HEK293 (cell line): ENCODE data around the gene CALB2.

Source experiments
- BCL6B ChIP-seq: fragments of 450-650 bp; formaldehyde crosslinking; IDR thresholded peaks from 2 replicates; pipeline ENCODE4 v1.5.1; 2017; ENCODE audit warnings: missing biosample characterization, missing genetic modification characterization
- CTCF ChIP-seq: fragments of 450-650 bp; formaldehyde crosslinking; IDR thresholded peaks from 2 replicates; pipeline ENCODE4 v1.5.1; 2016; ENCODE audit warnings: missing biosample characterization, missing genetic modification characterization
- HOXD13 ChIP-seq: sonication (generic); formaldehyde crosslinking; IDR thresholded peaks from 2 replicates; pipeline ENCODE4 v1.8.0; 2022; ENCODE audit warnings: missing genetic modification reagents, borderline replicate concordance
- PBX3 ChIP-seq: sonication (generic); formaldehyde crosslinking; IDR thresholded peaks from 2 replicates; pipeline ENCODE4 v1.8.1; 2022; ENCODE audit warnings: mild to moderate bottlenecking, moderate library complexity, missing genetic modification reagents
- PRDM6 ChIP-seq: fragments of 450-650 bp; formaldehyde crosslinking; IDR thresholded peaks from 2 replicates; pipeline ENCODE4 v1.5.1; 2017; ENCODE audit warnings: missing biosample characterization, missing genetic modification characterization
- TCF7L2 ChIP-seq: IDR thresholded peaks from 2 replicates; pipeline ENCODE4 v1.6.1; 2011; ENCODE audit warnings: low read depth, mild to moderate bottlenecking, inconsistent platforms, low read length, moderate library complexity, borderline replicate concordance
- ZNF140 ChIP-seq: fragments of 450-650 bp; formaldehyde crosslinking; IDR thresholded peaks from 2 replicates; pipeline ENCODE4 v1.5.1; 2016; ENCODE audit warnings: missing biosample characterization, missing genetic modification characterization
- ZNF704 ChIP-seq: fragments of 450-650 bp; formaldehyde crosslinking; IDR thresholded peaks from 2 replicates; pipeline ENCODE4 v1.5.1; 2016; ENCODE audit warnings: missing biosample characterization, missing genetic modification characterization
- ZNF747 ChIP-seq: fragments of 450-650 bp; formaldehyde crosslinking; IDR thresholded peaks from 2 replicates; pipeline ENCODE4 v1.5.1; 2016; ENCODE audit warnings: missing biosample characterization, missing genetic modification characterization

- TF ChIP-seq PRDM6 (tag by site-specific recombination) (no peak), TCF7L2 (no peak), BCL6B (tag by site-specific recombination) (no peak), ZNF140 (tag by site-specific recombination) (no peak), CTCF (no peak), ZNF704 (no peak), ZNF747 (no peak), HOXD13 (no peak), PBX3 (CRISPR knock-in tag) (no peak)
Observed at GRCh38 chr16:71315269-71315668, 43.3 kb upstream of the CALB2 start.
